ENCODE data around the gene CNEP1R1. TPM values are rescaled to one million over a fixed set of nuclear protein-coding genes. Genes with fewer than 3 reads are reported as not detected.
"Not testable (repeated sequence)": the region's sequence is repeated elsewhere in the genome, so short reads cannot be mapped to it uniquely, and the experiment has no call there.

The CNEP1R1 gene
- total RNA-seq, 1 donor from 2014 or later = 20.6 TPM

GRCh38 chr16:50006964-50007363 lies 18.1 kb upstream of the CNEP1R1 start:
- TF ChIP-seq CTCF (conservative IDR thresholded peaks at IDR 0.05) = no peak
- no peak overlapping the region for H3K27ac Mint-ChIP-seq (ENCODE audit: unreplicated experiment)

GRCh38 chr16:50007744-50008143 lies 17.3 kb upstream of the CNEP1R1 start:
- Mint-ChIP-seq H3K4me3 (no peak overlapping the region), H3K27me3 (ENCODE audit: low read depth) (peaks cover 20% of the 10 kb centered on the region), H3K27ac (ENCODE audit: unreplicated experiment) (no peak overlapping the region), H3K36me3 (ENCODE audit: low read depth) (no peaks in the 10 kb centered on the region), H3K4me1 (no peaks in the 10 kb centered on the region), H3K9me3 (peaks cover 6% of the 10 kb centered on the region)
- no peak for TF ChIP-seq CTCF (conservative IDR thresholded peaks at IDR 0.05)
- no peak for DNase-seq (ENCODE audit: low read depth, low spot score)

More at GRCh38 chr16:50006964-50007363, 18.1 kb upstream of the CNEP1R1 start:
- Mint-ChIP-seq H3K36me3 (ENCODE audit: low read depth) (no peaks in the 10 kb centered on the region), H3K9me3 (peaks cover 6% of the 10 kb centered on the region), H3K4me3 (no peak overlapping the region), H3K27me3 (ENCODE audit: low read depth) (peaks cover 24% of the 10 kb centered on the region), H3K4me1 (no peaks in the 10 kb centered on the region)
- no peak for DNase-seq (ENCODE audit: low read depth, low spot score)

GRCh38 chr16:50010212-50010611 lies 14.8 kb upstream of the CNEP1R1 start:
- H3K4me3 Mint-ChIP-seq = no peak overlapping the region
- no peaks in the 10 kb centered on the region for H3K36me3 Mint-ChIP-seq (ENCODE audit: low read depth)
- peaks cover 6% of the 10 kb centered on the region for H3K9me3 Mint-ChIP-seq
- DNase-seq (ENCODE audit: low read depth, low spot score) = no peak
- H3K4me1 Mint-ChIP-seq = no peaks in the 10 kb centered on the region
- H3K27me3 Mint-ChIP-seq (ENCODE audit: low read depth) = peaks cover 5% of the 10 kb centered on the region
- TF ChIP-seq CTCF (conservative IDR thresholded peaks at IDR 0.05) = no peak
- H3K27ac Mint-ChIP-seq (ENCODE audit: unreplicated experiment) = no peak overlapping the region

GRCh38 chr16:50011707-50012106 lies 13.3 kb upstream of the CNEP1R1 start:
- no peaks in the 10 kb centered on the region for H3K27me3 Mint-ChIP-seq (ENCODE audit: low read depth)
- peaks cover 6% of the 10 kb centered on the region for H3K9me3 Mint-ChIP-seq
- no peak overlapping the region for H3K4me3 Mint-ChIP-seq
- no peak overlapping the region for H3K27ac Mint-ChIP-seq (ENCODE audit: unreplicated experiment)
- DNase-seq (ENCODE audit: low read depth, low spot score) = no peak
- no peaks in the 10 kb centered on the region for H3K4me1 Mint-ChIP-seq
- TF ChIP-seq CTCF (conservative IDR thresholded peaks at IDR 0.05) = no peak
- no peaks in the 10 kb centered on the region for H3K36me3 Mint-ChIP-seq (ENCODE audit: low read depth)

GRCh38 chr16:50012182-50012581 lies 12.8 kb upstream of the CNEP1R1 start:
- TF ChIP-seq CTCF (conservative IDR thresholded peaks at IDR 0.05) = no peak
- no peak overlapping the region for H3K27ac Mint-ChIP-seq (ENCODE audit: unreplicated experiment)
- no peaks in the 10 kb centered on the region for H3K4me1 Mint-ChIP-seq
- H3K27me3 Mint-ChIP-seq (ENCODE audit: low read depth) = no peaks in the 10 kb centered on the region
- DNase-seq (ENCODE audit: low read depth, low spot score) = no peak
- H3K9me3 Mint-ChIP-seq = peaks cover 6% of the 10 kb centered on the region
- H3K36me3 Mint-ChIP-seq (ENCODE audit: low read depth) = no peaks in the 10 kb centered on the region
- H3K4me3 Mint-ChIP-seq = no peak overlapping the region

GRCh38 chr16:50014211-50014610 lies 10.8 kb upstream of the CNEP1R1 start:
- DNase-seq (ENCODE audit: low read depth, low spot score); H3K9me3 Mint-ChIP-seq; H3K27me3 Mint-ChIP-seq (ENCODE audit: low read depth); H3K4me3 Mint-ChIP-seq; H3K4me1 Mint-ChIP-seq; H3K27ac Mint-ChIP-seq (ENCODE audit: unreplicated experiment); H3K36me3 Mint-ChIP-seq (ENCODE audit: low read depth): not testable (repeated sequence)

All from neural crest cell (in vitro differentiated cells).